SK-N-SH (cell line): Measurements from ENCODE around the gene AGBL1. TPM values are rescaled to one million over a fixed set of nuclear protein-coding genes. Genes with fewer than 3 reads are reported as not detected.

Experiments
- CTCF ChIA-PET: fragments of 300-600, 350-600 bp; formaldehyde crosslinking; extraction: SDS; loops from one replicate; lab custom pipeline; 2021; lab: Yijun Ruan, JAX
- POLR2A ChIA-PET: fragments of 350-600 bp; sonication (Branson Sonifier 250); formaldehyde crosslinking; extraction: SDS; loops from one replicate; lab custom pipeline; 2020; ENCODE audit warnings: antibody characterized with exemption, inconsistent platforms; lab: Yijun Ruan, JAX
- DNase-seq: peaks from one replicate; pipeline ENCODE4 v3.0.0; 2012
- H2AFZ ChIP-seq: fragments of 200-600 bp; sonication (generic); 2 replicates; pipeline ENCODE4 v1.8.1; 2016; ENCODE audit warnings: antibody characterized with exemption, mild to moderate bottlenecking, low read depth
- H3F3A ChIP-seq: fragments of 200-600 bp; sonication (generic); replicated peaks from 2 replicates; pipeline ENCODE3; 2016; ENCODE audit warnings: antibody characterized with exemption, mild to moderate bottlenecking; ENCODE audit not compliant: insufficient read depth
- H3K27ac ChIP-seq, 2 experiments: fragments of 200-500 bp in 1 of 2; fragments of 200-600 bp in 1 of 2; sonication (Bioruptor generic) in 1 of 2; sonication (generic), shearing (Covaris generic) in 1 of 2; 2 replicates each; pipeline versions ENCODE4 v1.5.1 to v1.6.1; 2014 to 2016; ENCODE audit warnings: low read depth in 2 of 2, inconsistent platforms in 1 of 2, low read length in 1 of 2, mild to moderate bottlenecking in 1 of 2, mixed read lengths in 1 of 2
- H3K27me3 ChIP-seq: fragments of 200-600 bp; sonication (generic), shearing (Covaris generic); 2 replicates; pipeline ENCODE4 v1.6.1; 2016; ENCODE audit warnings: mixed run types; ENCODE audit not compliant: insufficient read depth
- H3K36me3 ChIP-seq, 2 experiments: fragments of 200-500 bp in 1 of 2; fragments of 200-600 bp in 1 of 2; sonication (Bioruptor generic) in 1 of 2; sonication (generic) in 1 of 2; replicated peaks in 1 of 2; 2 replicates each; pipeline versions ENCODE3 to v1.5.1; 2014 to 2016; ENCODE audit warnings: low read length in 1 of 2, mild to moderate bottlenecking in 1 of 2; ENCODE audit not compliant: insufficient read depth in 2 of 2, control insufficient read depth in 1 of 2
- H3K4me1 ChIP-seq, 2 experiments: fragments of 200-500 bp in 1 of 2; fragments of 200-600 bp in 1 of 2; sonication (Bioruptor generic) in 1 of 2; sonication (generic), shearing (Covaris generic) in 1 of 2; 2 replicates each; pipeline versions ENCODE4 v1.5.1 to v1.6.1; 2014 to 2016; ENCODE audit warnings: low read depth in 1 of 2, low read length in 1 of 2, mixed run types in 1 of 2; ENCODE audit not compliant: insufficient read depth in 2 of 2, control insufficient read depth in 1 of 2
- H3K4me2 ChIP-seq: fragments of 200-600 bp; sonication (generic), shearing (Covaris generic); 2 replicates; pipeline ENCODE4 v1.6.1; 2017; ENCODE audit warnings: mixed run types
- H3K4me3 ChIP-seq, 2 experiments: fragments of 200-500 bp in 1 of 2; fragments of 200-600 bp in 1 of 2; sonication (Bioruptor generic) in 1 of 2; sonication (generic), shearing (Covaris generic) in 1 of 2; 2 replicates each; pipeline versions ENCODE4 v1.5.1 to v1.8.1; 2014 to 2016; ENCODE audit warnings: low read depth in 2 of 2, inconsistent platforms in 1 of 2, low read length in 1 of 2, mild to moderate bottlenecking in 1 of 2, mixed read lengths in 1 of 2, moderate library complexity in 1 of 2
- H3K79me2 ChIP-seq: fragments of 200-600 bp; sonication (generic); 2 replicates; pipeline ENCODE4 v1.8.1; 2017; ENCODE audit warnings: mild to moderate bottlenecking; ENCODE audit not compliant: insufficient read depth
- H3K9ac ChIP-seq: fragments of 200-600 bp; sonication (generic); 2 replicates; pipeline ENCODE4 v1.6.1; 2017; ENCODE audit warnings: mixed run types
- H3K9me2 ChIP-seq: fragments of 200-600 bp; sonication (generic); 2 replicates; pipeline ENCODE4 v1.6.1; 2017; ENCODE audit warnings: mixed run types
- H3K9me3 ChIP-seq: fragments of 200-600 bp; sonication (generic); 2 replicates; pipeline ENCODE4 v1.6.1; 2017; ENCODE audit warnings: mixed run types, mild to moderate bottlenecking, moderate library complexity
- H4K20me1 ChIP-seq: fragments of 200-600 bp; sonication (generic); 2 replicates; pipeline ENCODE4 v1.6.1; 2017; ENCODE audit warnings: mild to moderate bottlenecking, mixed run types; ENCODE audit not compliant: insufficient read depth
- CHD2 ChIP-seq: fragments of 150-350 bp; IDR thresholded peaks from 2 replicates; pipeline ENCODE4 v1.6.1; 2018; ENCODE audit warnings: low read length; ENCODE audit not compliant: partially characterized antibody
- ELF1 ChIP-seq: IDR thresholded peaks from 2 replicates; pipeline ENCODE4 v1.4.0; 2012
- FOXJ3 ChIP-seq: sonication (generic); formaldehyde crosslinking; IDR thresholded peaks from 2 replicates; pipeline ENCODE4 v1.5.1; 2020; ENCODE audit warnings: mild to moderate bottlenecking, missing genetic modification reagents
- FOXM1 ChIP-seq: IDR thresholded peaks from 2 replicates; pipeline ENCODE4 v1.4.0; 2012; ENCODE audit warnings: low read depth, mild to moderate bottlenecking
- GATA2 ChIP-seq: sonication (generic); formaldehyde crosslinking; IDR thresholded peaks from 2 replicates; pipeline ENCODE4 v1.5.0; 2020; ENCODE audit warnings: mild to moderate bottlenecking, missing genetic modification reagents
- MAX ChIP-seq: IDR thresholded peaks from 2 replicates; pipeline ENCODE4 v1.4.0; 2012; ENCODE audit warnings: low read depth
- MEF2A ChIP-seq: IDR thresholded peaks from 2 replicates; pipeline ENCODE4 v1.4.0; 2012; ENCODE audit warnings: low read depth, borderline replicate concordance
- NFIC ChIP-seq: IDR thresholded peaks from 2 replicates; pipeline ENCODE4 v1.4.0; 2012; ENCODE audit warnings: borderline replicate concordance
- RFX5 ChIP-seq: IDR thresholded peaks from 2 replicates; pipeline ENCODE4 v1.6.1; 2012; ENCODE audit warnings: mild to moderate bottlenecking, improper control_type of control experiment, low read length
- SIN3A ChIP-seq: IDR thresholded peaks from 2 replicates; pipeline ENCODE4 v1.6.1; 2012; ENCODE audit warnings: low read depth, mild to moderate bottlenecking, low read length, moderate library complexity, borderline replicate concordance
- SMC3 ChIP-seq: IDR thresholded peaks from 2 replicates; pipeline ENCODE4 v1.6.1; 2012; ENCODE audit warnings: low read depth, low read length, improper control_type of control experiment
- TAF1 ChIP-seq: IDR thresholded peaks from 2 replicates; pipeline ENCODE4 v1.6.1; 2012; ENCODE audit warnings: low read depth, mild to moderate bottlenecking, low read length, moderate library complexity, borderline replicate concordance
- TCF12 ChIP-seq: IDR thresholded peaks from 2 replicates; pipeline ENCODE4 v1.4.0; 2012
- USF1 ChIP-seq: IDR thresholded peaks from 2 replicates; pipeline ENCODE4 v1.4.0; 2012; ENCODE audit warnings: low read depth, borderline replicate concordance
- YY1 ChIP-seq: IDR thresholded peaks from 2 replicates; pipeline ENCODE4 v1.4.0; 2012; ENCODE audit warnings: low read depth, mild to moderate bottlenecking
- ZBTB33 ChIP-seq: IDR thresholded peaks from 2 replicates; pipeline ENCODE4 v1.4.0; 2012; ENCODE audit warnings: low read depth, borderline replicate concordance
- WGBS: methylation state at CpG from one replicate; pipeline ENCODE4 v1.1.6; 2017; ENCODE audit warnings: low lambda C conversion rate; 5-methylcytosine and 5-hydroxymethylcytosine counted together
- polyA plus RNA-seq, 3 experiments: library from polyadenylated mRNA; depleted of rRNA; stranded (reverse); fragments of >200 nt; gene quantifications; 2 replicates each; pipeline ENCODE4 v1.2.3, GENCODE V29; 2012

The AGBL1 gene
- polyA plus RNA-seq, 1 of the 3 experiments (the other 2 are of a cell fraction), result not detected

GRCh38 chr15:86764021-86764420, 684.4 kb downstream of the AGBL1 start:
- H4K20me1 ChIP-seq, result no peaks in the 10 kb centered on the region
- H2AFZ ChIP-seq, result no peak overlapping the region
- CTCF ChIA-PET, result no interaction called here
- H3F3A ChIP-seq, result no peaks in the 10 kb centered on the region
- no peaks in the 10 kb centered on the region for H3K27me3 ChIP-seq
- no peaks in the 10 kb centered on the region for H3K9me3 ChIP-seq
- H3K4me1 ChIP-seq, result no peaks in the 10 kb centered on the region
- H3K36me3 ChIP-seq, result no peaks in the 10 kb centered on the region
- 42% methylated on average over 3 of the region's 3 CpGs for WGBS
- POLR2A ChIA-PET, result no interaction called here
- H3K79me2 ChIP-seq, result no peaks in the 10 kb centered on the region
- no peak overlapping the region for H3K9ac ChIP-seq
- no peaks in the 10 kb centered on the region for H3K9me2 ChIP-seq
- no peak overlapping the region for H3K4me3 ChIP-seq
- H3K4me2 ChIP-seq, result no peak overlapping the region
- no peak for DNase-seq
- TF ChIP-seq TAF1 (no peak), ZBTB33 (no peak), TCF12 (no peak), CHD2 (no peak), NFIC (no peak), MEF2A (no peak), MAX (no peak), USF1 (no peak), YY1 (no peak), FOXM1 (no peak), RFX5 (no peak), SIN3A (no peak), GATA2 (CRISPR knock-in tag) (no peak)
- H3K27ac ChIP-seq, result no peak overlapping the region

GRCh38 chr15:86765281-86765680, 685.6 kb downstream of the AGBL1 start:
- Histone ChIP-seq H3K9me3 (no peaks in the 10 kb centered on the region), H3K9me2 (no peaks in the 10 kb centered on the region), H3K27me3 (no peaks in the 10 kb centered on the region), H4K20me1 (no peaks in the 10 kb centered on the region), H3K27ac (no peak overlapping the region), H2AFZ (no peak overlapping the region), H3K79me2 (no peaks in the 10 kb centered on the region), H3K4me1 (no peaks in the 10 kb centered on the region), H3K9ac (no peak overlapping the region), H3K4me2 (no peak overlapping the region), H3K36me3 (no peaks in the 10 kb centered on the region), H3K4me3 (no peak overlapping the region), H3F3A (no peaks in the 10 kb centered on the region)
- ChIA-PET CTCF (no interaction called here), POLR2A (no interaction called here)
- no peak for DNase-seq
- 37% methylated on average over 5 of the region's 5 CpGs for WGBS
- no peak for TF ChIP-seq FOXJ3 (CRISPR knock-in tag)
- TF ChIP-seq YY1, result no peak
- no peak for TF ChIP-seq SMC3
- no peak for TF ChIP-seq ELF1
